ENCODE measurements around the gene GCSAM. TPM values are rescaled to one million over a fixed set of nuclear protein-coding genes. Genes with fewer than 3 reads are reported as not detected.
"Not testable (repeated sequence)": the region's sequence is repeated elsewhere in the genome, so short reads cannot be mapped to it uniquely, and the experiment has no call there.

The GCSAM gene
- total RNA-seq, 1 donor: not detected

GRCh38 chr3:112074616-112075497, 58.2 kb downstream of the GCSAM start:
- peak; percentile 95 for DNase-seq (ENCODE audit: low read depth)
- peak overlapping the region; percentile 39 for H3K4me3 ChIP-seq (ENCODE audit: low read depth, low read length)
- TF ChIP-seq CTCF (IDR thresholded peaks at IDR 0.05; ENCODE audit: insufficient read depth, low read length): no peak

GRCh38 chr3:112074006-112074405, 59.0 kb downstream of the GCSAM start:
- TF ChIP-seq CTCF (IDR thresholded peaks at IDR 0.05; ENCODE audit: insufficient read depth, low read length): no peak
- peak; percentile 38 for DNase-seq (ENCODE audit: low read depth)

GRCh38 chr3:112072387-112073060, 60.5 kb downstream of the GCSAM start:
- not testable (repeated sequence) for H3K4me3 ChIP-seq (ENCODE audit: low read depth, low read length); DNase-seq (ENCODE audit: low read depth)

More at GRCh38 chr3:112074006-112074405, 59.0 kb downstream of the GCSAM start:
- no peak overlapping the region for H3K4me3 ChIP-seq (ENCODE audit: low read depth, low read length)

Small RNAs within 50 kb of the gene (small RNA-seq; reads per million reads assigned to genes)
- not detected for gene MIR567

Other genes with a start within 250 kb of the GCSAM start
- 12.2 and 35.1 TPM in 2 replicates for gene ABHD10, start 154.2 kb downstream of the GCSAM start, total RNA-seq (ENCODE audit: low replicate concordance)
- gene TAGLN3, start 134.3 kb downstream of the GCSAM start, total RNA-seq (ENCODE audit: low replicate concordance): not detected in 2 replicates
- not detected in 2 replicates for gene TMPRSS7, start 98.5 kb downstream of the GCSAM start, total RNA-seq (ENCODE audit: low replicate concordance)
- gene C3orf52, start 46.9 kb downstream of the GCSAM start, total RNA-seq (ENCODE audit: low replicate concordance): 4.4 and 10.7 TPM in 2 replicates
- 0.33 and 0.45 TPM in 2 replicates for gene SLC9C1, start 161.0 kb upstream of the GCSAM start, total RNA-seq (ENCODE audit: low replicate concordance)
- gene CD200, start 199.9 kb upstream of the GCSAM start, total RNA-seq (ENCODE audit: low replicate concordance): 3.3 and 3.7 TPM in 2 replicates

All from fibroblast of the aortic adventitia (primary cell).